H9 (cell line): ENCODE data around the gene ABCA13. TPM values are rescaled to one million over a fixed set of nuclear protein-coding genes. Genes with fewer than 3 reads are reported as not detected.

Experiments
- DNase-seq: peaks from one replicate; pipeline ENCODE4 v3.0.0-alpha.2; 2017
- H2AFZ ChIP-seq: one replicate; pipeline ENCODE4 v1.6.1; 2013; ENCODE audit warnings: mild to moderate bottlenecking, low read length, control low read depth, moderate library complexity
- H2AK5ac ChIP-seq: 2 replicates; pipeline ENCODE4 v1.6.1; 2013; ENCODE audit warnings: low read length, control low read depth, mixed read lengths; ENCODE audit not compliant: insufficient read length
- H2BK120ac ChIP-seq: one replicate; pipeline ENCODE4 v1.6.1; 2013; ENCODE audit warnings: low read depth, mild to moderate bottlenecking, low read length, control low read depth, inconsistent platforms; ENCODE audit not compliant: poor library complexity, severe bottlenecking
- H2BK12ac ChIP-seq: 2 replicates; pipeline ENCODE4 v1.6.1; 2013; ENCODE audit warnings: low read length, control low read depth, mixed read lengths, low read depth; ENCODE audit not compliant: insufficient read length
- H2BK15ac ChIP-seq: 2 replicates; pipeline ENCODE4 v1.6.1; 2013; ENCODE audit warnings: low read depth, low read length, control low read depth
- H2BK20ac ChIP-seq: one replicate; pipeline ENCODE4 v1.6.1; 2013; ENCODE audit warnings: low read depth, mild to moderate bottlenecking, low read length, control low read depth, inconsistent platforms; ENCODE audit not compliant: poor library complexity, severe bottlenecking
- H2BK5ac ChIP-seq: 2 replicates; pipeline ENCODE4 v1.6.1; 2013; ENCODE audit warnings: low read length, control low read depth, mixed read lengths; ENCODE audit not compliant: insufficient read length
- H3K14ac ChIP-seq: 2 replicates; pipeline ENCODE4 v1.6.1; 2013; ENCODE audit warnings: low read length, control low read depth; ENCODE audit not compliant: insufficient read depth
- H3K18ac ChIP-seq: 2 replicates; pipeline ENCODE4 v1.6.1; 2013; ENCODE audit warnings: low read depth, mild to moderate bottlenecking, mixed read lengths, low read length, control low read depth; ENCODE audit not compliant: insufficient read length
- H3K23ac ChIP-seq: 2 replicates; pipeline ENCODE4 v1.6.1; 2013; ENCODE audit warnings: low read length, control low read depth, mixed read lengths, low read depth; ENCODE audit not compliant: insufficient read length
- H3K23me2 ChIP-seq: 2 replicates; pipeline ENCODE4 v1.6.1; 2013; ENCODE audit warnings: low read depth, mild to moderate bottlenecking, mixed read lengths, low read length, control low read depth; ENCODE audit not compliant: insufficient read length, poor library complexity, severe bottlenecking
- H3K27ac ChIP-seq: 2 replicates; pipeline ENCODE4 v1.5.1; 2013; ENCODE audit warnings: low read length, control low read depth, mixed read lengths, low read depth; ENCODE audit not compliant: insufficient read length
- H3K27me3 ChIP-seq: 2 replicates; pipeline ENCODE4 v1.6.1; 2013; ENCODE audit warnings: low read length, control low read depth, inconsistent platforms; ENCODE audit not compliant: insufficient read depth
- H3K4ac ChIP-seq: 2 replicates; pipeline ENCODE4 v1.6.1; 2013; ENCODE audit warnings: low read depth, mild to moderate bottlenecking, control low read depth, inconsistent platforms, low read length, moderate library complexity
- H3K4me1 ChIP-seq: 2 replicates; pipeline ENCODE4 v1.6.1; 2013; ENCODE audit warnings: low read length, control low read depth, inconsistent platforms; ENCODE audit not compliant: insufficient read depth
- H3K4me2 ChIP-seq: 2 replicates; pipeline ENCODE4 v1.6.1; 2013; ENCODE audit warnings: low read length, control low read depth, mixed read lengths; ENCODE audit not compliant: insufficient read length, insufficient read depth
- H3K56ac ChIP-seq: 2 replicates; pipeline ENCODE4 v1.6.1; 2013; ENCODE audit warnings: low read depth, mild to moderate bottlenecking, mixed read lengths, low read length, control low read depth; ENCODE audit not compliant: insufficient read length
- H3K79me1 ChIP-seq: 2 replicates; pipeline ENCODE4 v1.6.1; 2013; ENCODE audit warnings: low read depth, mild to moderate bottlenecking, moderate library complexity, low read length, control low read depth, inconsistent platforms; ENCODE audit not compliant: insufficient read depth, poor library complexity, severe bottlenecking
- H3K79me2 ChIP-seq: 2 replicates; pipeline ENCODE4 v1.6.1; 2013; ENCODE audit warnings: low read length, control low read depth, inconsistent platforms; ENCODE audit not compliant: insufficient read depth
- H3K9ac ChIP-seq: 2 replicates; pipeline ENCODE4 v1.6.1; 2013; ENCODE audit warnings: low read length, control low read depth, mixed read lengths; ENCODE audit not compliant: insufficient read length; ENCODE audit errors: extremely low read depth
- H3K9me3 ChIP-seq: one replicate; pipeline ENCODE4 v1.6.1; 2013; ENCODE audit warnings: low read depth, low read length, inconsistent platforms; ENCODE audit not compliant: control insufficient read depth
- H3T11ph ChIP-seq: one replicate; pipeline ENCODE4 v1.6.1; 2013; ENCODE audit warnings: mild to moderate bottlenecking, low read length, control low read depth, inconsistent platforms
- H4K20me1 ChIP-seq: one replicate; pipeline ENCODE4 v1.6.1; 2013; ENCODE audit not compliant: control insufficient read depth, insufficient read length, insufficient read depth
- H4K5ac ChIP-seq: 2 replicates; pipeline ENCODE4 v1.6.1; 2013; ENCODE audit warnings: low read depth, mild to moderate bottlenecking, mixed read lengths, low read length, control low read depth; ENCODE audit not compliant: insufficient read length
- H4K8ac ChIP-seq: replicated peaks from 2 replicates; pipeline ENCODE4 v1.6.1; 2013; ENCODE audit warnings: low read length, control low read depth, mixed read lengths, low read depth; ENCODE audit not compliant: insufficient read length
- H4K91ac ChIP-seq: 2 replicates; pipeline ENCODE4 v1.6.1; 2013; ENCODE audit warnings: low read depth, mild to moderate bottlenecking, moderate library complexity, mixed read lengths, low read length, control low read depth; ENCODE audit not compliant: insufficient read length
- H3K27ac Mint-ChIP-seq, 3 experiments: 2 replicates in 2 of 3; 3 replicates in 1 of 3; pipeline ENCODE4 v1.8.0; 2020 to 2021; ENCODE audit warnings: mixed read lengths in 3 of 3, mild to moderate bottlenecking in 1 of 3, moderate library complexity in 1 of 3
- H3K27me3 Mint-ChIP-seq: 2 replicates; pipeline ENCODE4 v1.8.0; 2021; ENCODE audit warnings: low read depth, mild to moderate bottlenecking, moderate library complexity, mixed read lengths
- H3K36me3 Mint-ChIP-seq, 3 experiments: 2 replicates in 2 of 3; 3 replicates in 1 of 3; pipeline ENCODE4 v1.8.0; 2020 to 2021; ENCODE audit warnings: low read depth in 3 of 3, mixed read lengths in 3 of 3; ENCODE audit not compliant: insufficient read depth in 1 of 3
- H3K4me1 Mint-ChIP-seq, 2 experiments: 2 replicates each; pipeline ENCODE4 v1.8.0; 2020; ENCODE audit warnings: mixed read lengths in 2 of 2
- H3K4me3 Mint-ChIP-seq, 2 experiments: 2 replicates in 1 of 2; 3 replicates in 1 of 2; pipeline ENCODE4 v1.8.0; 2020 to 2021; ENCODE audit warnings: mild to moderate bottlenecking in 2 of 2, mixed read lengths in 2 of 2, moderate library complexity in 1 of 2
- H3K9me3 Mint-ChIP-seq, 2 experiments: 2 replicates in 1 of 2; 3 replicates in 1 of 2; pipeline ENCODE4 v1.8.0; 2020; ENCODE audit warnings: mild to moderate bottlenecking in 2 of 2, mixed read lengths in 2 of 2, moderate library complexity in 1 of 2
- WGBS: extraction: QIAGEN DNeasy Blood & Tissue Kit; methylation state at CpG from one replicate; pipeline ENCODE4 v1.1.7; 2013; ENCODE audit warnings: missing lambda C conversion rate, low lambda C conversion rate, mixed read lengths; ENCODE audit not compliant: insufficient read length; ENCODE audit errors: extremely low coverage; 5-methylcytosine and 5-hydroxymethylcytosine counted together
- total RNA-seq: library from RNA; stranded (reverse); gene quantifications from 2 replicates; pipeline ENCODE4 v1.2.1, GENCODE V29; 2021
- TF ChIP-seq, protein P1 (sequence below): fragments of 200-600 bp; sonication (generic); conservative IDR thresholded peaks from 3 replicates; pipeline ENCODE4 v1.8.0; 2021; ENCODE audit warnings: antibody characterized with exemption, mild to moderate bottlenecking

Gene ABCA13
- total RNA-seq, 1 experiment from 2014 or later = 0.11 TPM

DNA sequence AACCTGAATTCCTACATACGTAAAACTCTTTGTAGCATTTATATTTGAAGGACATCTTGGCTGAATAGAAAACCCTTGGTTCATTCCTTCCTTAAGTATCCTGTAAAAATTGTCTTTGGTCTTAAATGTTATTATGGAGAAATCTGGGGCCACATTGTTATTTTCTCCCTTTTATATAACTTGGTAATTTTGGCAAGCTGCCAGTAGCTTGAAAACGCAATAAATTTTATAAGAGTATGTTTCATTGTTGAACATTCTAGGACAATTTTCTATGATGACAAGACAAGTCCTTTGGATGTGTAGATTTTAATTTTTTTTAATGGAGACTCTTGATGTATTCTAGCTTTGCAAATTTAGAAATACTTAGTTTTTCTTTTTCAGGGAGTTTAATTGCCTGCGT lies 191.9 kb downstream of the ABCA13 start:
- no peak for DNase-seq
- H3K4me3 Mint-ChIP-seq = no peak overlapping the region
- Histone ChIP-seq H2BK20ac (no peak overlapping the region), H3K56ac (no peak overlapping the region), H2AFZ (no peak overlapping the region), H3K18ac (no peak overlapping the region), H3K9ac (no peak overlapping the region), H2AK5ac (no peak overlapping the region), H3K27ac (no peak overlapping the region), H3K79me1 (no peaks in the 10 kb centered on the region), H3K27me3 (no peaks in the 10 kb centered on the region), H3K4ac (no peak overlapping the region), H4K91ac (no peak overlapping the region), H2BK12ac (no peak overlapping the region), H4K8ac (no peak overlapping the region), H3K14ac (no peak overlapping the region), H3K23ac (no peak overlapping the region), H3T11ph (no peak overlapping the region), H3K9me3 (no peaks in the 10 kb centered on the region), H2BK120ac (no peak overlapping the region), H3K4me2 (no peak overlapping the region), H4K20me1 (no peaks in the 10 kb centered on the region), H2BK5ac (no peak overlapping the region), H3K79me2 (no peaks in the 10 kb centered on the region), H3K4me1 (no peaks in the 10 kb centered on the region), H2BK15ac (no peak overlapping the region), H4K5ac (no peak overlapping the region), H3K23me2 (no peaks in the 10 kb centered on the region)
- no peaks in the 10 kb centered on the region for H3K27me3 Mint-ChIP-seq
- H3K4me1 Mint-ChIP-seq = no peaks in the 10 kb centered on the region
- H3K9me3 Mint-ChIP-seq = peaks cover 0 to 2% of the 10 kb centered on the region in 2 experiments; a peak in 2 of 5 replicates
- H3K36me3 Mint-ChIP-seq = no peaks in the 10 kb centered on the region
- TF ChIP-seq, protein P1, sequence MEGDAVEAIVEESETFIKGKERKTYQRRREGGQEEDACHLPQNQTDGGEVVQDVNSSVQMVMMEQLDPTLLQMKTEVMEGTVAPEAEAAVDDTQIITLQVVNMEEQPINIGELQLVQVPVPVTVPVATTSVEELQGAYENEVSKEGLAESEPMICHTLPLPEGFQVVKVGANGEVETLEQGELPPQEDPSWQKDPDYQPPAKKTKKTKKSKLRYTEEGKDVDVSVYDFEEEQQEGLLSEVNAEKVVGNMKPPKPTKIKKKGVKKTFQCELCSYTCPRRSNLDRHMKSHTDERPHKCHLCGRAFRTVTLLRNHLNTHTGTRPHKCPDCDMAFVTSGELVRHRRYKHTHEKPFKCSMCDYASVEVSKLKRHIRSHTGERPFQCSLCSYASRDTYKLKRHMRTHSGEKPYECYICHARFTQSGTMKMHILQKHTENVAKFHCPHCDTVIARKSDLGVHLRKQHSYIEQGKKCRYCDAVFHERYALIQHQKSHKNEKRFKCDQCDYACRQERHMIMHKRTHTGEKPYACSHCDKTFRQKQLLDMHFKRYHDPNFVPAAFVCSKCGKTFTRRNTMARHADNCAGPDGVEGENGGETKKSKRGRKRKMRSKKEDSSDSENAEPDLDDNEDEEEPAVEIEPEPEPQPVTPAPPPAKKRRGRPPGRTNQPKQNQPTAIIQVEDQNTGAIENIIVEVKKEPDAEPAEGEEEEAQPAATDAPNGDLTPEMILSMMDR = no peak
- H3K27ac Mint-ChIP-seq = no peak overlapping the region
- WGBS = no CpG with 5 or more reads among the region's 3 CpGs
